ENCODE measurements around the gene ARRDC2.

Gene ARRDC2

GRCh38 chr19:18063463-18063862 lies 55.5 kb downstream of the ARRDC2 start:
- FAIRE-seq (no peak), DNase-seq (ENCODE audit: insufficient read length, low spot score) (no peak)
- TF ChIP-seq CTCF (IDR thresholded peaks at IDR 0.05; ENCODE audit: insufficient read depth, missing control alignments): no peak

Measured in D721Med (cell line).